HG03575 (cell line): ENCODE data around the gene NUTM2F.
"Not testable (repeated sequence)": the region's sequence is repeated elsewhere in the genome, so short reads cannot be mapped to it uniquely, and the experiment has no call there.

Experiments used
- ATAC-seq: cut with Tn5 transposase; IDR thresholded peaks from one replicate; pipeline ENCODE4 v1.9.1; 2021; ENCODE audit not compliant: unreplicated experiment, insufficient number of reproducible peaks, low FRiP score; ENCODE audit errors: extremely low read depth

NUTM2F gene

GRCh38 chr9:94328544-94328943 is at the start of gene NUTM2F:
Gene NUTM2F, minus strand, starts transcription at chr9:94328644. Its CDS starts 21 bp downstream, at chr9:94328623.
- ATAC-seq: not testable (repeated sequence)

GRCh38 chr9:94375197-94375596 is 46.8 kb upstream of the NUTM2F start:
- not testable (repeated sequence) for ATAC-seq

GRCh38 chr9:94374176-94375056 is 46.0 kb upstream of the NUTM2F start:
- ATAC-seq: peak; percentile 43

GRCh38 chr9:94373779-94374175 is 45.3 kb upstream of the NUTM2F start:
- not testable (repeated sequence) for ATAC-seq

DNA sequence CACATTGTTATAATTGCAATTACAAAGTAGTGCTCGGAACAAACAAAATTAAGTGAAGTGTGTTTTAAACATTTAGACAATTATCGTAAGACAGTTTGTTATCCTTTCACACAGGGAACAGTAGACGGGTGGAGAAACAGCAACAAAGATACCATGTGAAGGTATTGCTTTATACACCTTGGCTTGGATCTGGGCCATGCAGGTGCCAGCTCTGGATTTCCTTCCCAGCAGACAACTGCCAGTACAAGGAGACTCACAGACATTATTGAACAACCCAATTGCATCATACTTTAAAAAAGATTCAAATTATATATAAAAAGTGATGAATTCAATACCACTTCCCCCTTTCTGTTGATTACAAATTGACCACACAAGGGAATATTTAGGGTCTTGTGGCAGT is 41.8 kb upstream of the NUTM2F start:
- not testable (repeated sequence) for ATAC-seq

DNA sequence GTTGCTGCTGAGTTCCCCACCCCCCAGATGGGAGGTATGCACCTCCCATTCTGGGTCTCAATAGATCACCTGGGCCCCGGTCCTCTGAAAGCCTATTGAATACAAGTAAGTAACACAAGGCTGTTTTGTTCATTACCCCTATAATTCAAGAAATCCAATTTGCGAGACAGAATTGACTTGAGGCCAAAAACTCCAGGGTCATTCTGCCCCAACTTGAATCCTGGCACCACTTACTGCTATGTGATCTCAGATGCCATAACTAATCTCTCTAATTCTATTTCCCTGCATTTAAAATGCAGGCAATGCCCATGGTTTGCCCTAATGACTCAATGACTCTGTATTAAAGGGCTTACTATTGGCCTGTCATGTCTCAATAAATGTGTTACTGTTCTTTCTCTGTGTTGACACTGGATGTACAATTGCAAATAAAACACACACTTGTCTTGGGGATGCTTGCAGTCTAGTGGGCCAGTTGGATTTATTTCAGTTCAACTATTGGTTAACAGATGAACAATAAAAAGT is 35.7 kb upstream of the NUTM2F start:
- ATAC-seq: not testable (repeated sequence)

DNA sequence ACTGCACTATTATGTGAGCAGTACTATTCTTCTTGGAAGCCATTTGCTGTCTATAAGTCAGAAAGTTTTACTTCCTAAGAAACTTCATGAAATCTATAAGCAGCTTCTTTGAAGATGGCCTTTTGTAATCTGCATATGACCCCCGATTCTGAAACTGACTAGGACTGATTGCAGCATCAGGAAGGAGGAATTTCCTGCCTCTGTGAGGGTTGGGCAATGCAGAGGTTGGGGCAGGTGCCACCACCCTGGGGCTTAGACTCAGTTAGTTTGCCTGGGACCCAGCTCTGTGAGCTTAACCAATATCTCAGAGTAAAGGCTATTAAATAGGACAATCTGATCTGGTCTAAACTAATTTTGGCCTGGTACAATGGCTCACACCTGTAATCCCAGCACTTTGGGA is 28.7 kb upstream of the NUTM2F start:
- ATAC-seq: not testable (repeated sequence)

- ATAC-seq: not testable (repeated sequence)
These were observed 23.7 kb upstream of the NUTM2F start for GRCh38 chr9:94351901-94352723.

GRCh38 chr9:94348754-94349153 is 20.3 kb upstream of the NUTM2F start:
- ATAC-seq: not testable (repeated sequence)

DNA sequence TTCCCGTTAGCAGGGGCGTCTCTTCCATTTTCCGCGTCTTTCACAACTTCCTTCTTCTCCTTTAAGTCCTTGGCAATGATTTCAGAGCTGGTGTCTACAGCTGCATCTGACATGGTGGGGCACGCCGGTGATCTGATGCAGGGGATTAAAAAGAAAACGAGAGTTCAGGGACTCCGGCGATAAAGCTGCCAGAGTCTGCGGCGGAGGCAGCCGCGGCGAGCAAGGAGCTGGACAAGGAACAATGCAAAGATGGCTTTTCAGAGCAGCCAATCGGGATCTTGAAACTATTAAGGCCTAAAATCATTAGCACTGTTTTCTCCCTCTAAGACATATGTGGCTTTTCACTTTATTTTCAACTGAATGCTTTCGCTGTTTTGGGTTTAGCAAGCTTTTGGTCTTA is 19.0 kb upstream of the NUTM2F start:
- ATAC-seq: not testable (repeated sequence)

GRCh38 chr9:94341703-94342102 is 13.3 kb upstream of the NUTM2F start:
- not testable (repeated sequence) for ATAC-seq

DNA sequence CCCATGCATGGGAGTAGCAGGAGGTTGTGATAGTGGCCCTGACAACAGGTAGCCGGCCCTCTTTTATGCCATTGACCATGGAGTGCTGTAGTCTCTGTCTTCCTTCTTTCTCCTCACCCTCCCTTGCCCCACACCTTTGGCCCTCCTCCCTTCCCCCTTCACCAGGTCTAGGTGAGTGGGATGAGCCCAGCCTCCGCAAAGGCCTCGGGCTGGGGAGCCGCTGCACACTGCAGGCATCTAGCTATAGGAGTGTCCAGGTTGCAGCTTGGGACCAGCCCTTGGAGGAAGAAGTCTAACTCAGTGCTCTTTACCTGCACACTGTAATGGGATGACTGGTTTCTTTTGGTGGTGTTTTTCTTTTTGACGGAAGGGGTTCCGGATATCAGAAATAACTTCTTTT is 12.3 kb upstream of the NUTM2F start:
- not testable (repeated sequence) for ATAC-seq

- ATAC-seq: not testable (repeated sequence)
These were observed 11.2 kb upstream of the NUTM2F start for GRCh38 chr9:94339657-94340056.

GRCh38 chr9:94338723-94339122 is 10.3 kb upstream of the NUTM2F start:
- ATAC-seq: not testable (repeated sequence)

DNA sequence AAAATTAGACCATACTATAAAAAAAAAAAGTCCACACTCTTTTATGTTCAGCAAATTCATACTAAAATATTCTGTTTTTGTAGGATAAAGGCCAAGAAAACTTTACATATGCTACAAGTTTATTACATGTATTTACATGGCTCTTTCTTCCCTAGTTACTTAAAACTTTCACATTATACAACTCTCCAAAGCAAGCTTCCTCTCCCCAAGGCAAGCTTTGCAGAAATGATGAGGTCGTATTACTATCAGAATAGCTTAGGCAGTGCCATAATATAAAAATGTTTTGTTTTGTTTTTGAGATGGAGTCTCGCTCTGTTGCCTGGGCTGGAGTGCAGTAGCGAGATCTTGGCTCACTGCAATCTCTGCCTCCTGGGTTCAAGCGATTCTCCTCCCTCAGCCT is 8.0 kb upstream of the NUTM2F start:
- not testable (repeated sequence) for ATAC-seq

- not testable (repeated sequence) for ATAC-seq
These were observed 2.9 kb downstream of the NUTM2F start for GRCh38 chr9:94325583-94325982.

DNA sequence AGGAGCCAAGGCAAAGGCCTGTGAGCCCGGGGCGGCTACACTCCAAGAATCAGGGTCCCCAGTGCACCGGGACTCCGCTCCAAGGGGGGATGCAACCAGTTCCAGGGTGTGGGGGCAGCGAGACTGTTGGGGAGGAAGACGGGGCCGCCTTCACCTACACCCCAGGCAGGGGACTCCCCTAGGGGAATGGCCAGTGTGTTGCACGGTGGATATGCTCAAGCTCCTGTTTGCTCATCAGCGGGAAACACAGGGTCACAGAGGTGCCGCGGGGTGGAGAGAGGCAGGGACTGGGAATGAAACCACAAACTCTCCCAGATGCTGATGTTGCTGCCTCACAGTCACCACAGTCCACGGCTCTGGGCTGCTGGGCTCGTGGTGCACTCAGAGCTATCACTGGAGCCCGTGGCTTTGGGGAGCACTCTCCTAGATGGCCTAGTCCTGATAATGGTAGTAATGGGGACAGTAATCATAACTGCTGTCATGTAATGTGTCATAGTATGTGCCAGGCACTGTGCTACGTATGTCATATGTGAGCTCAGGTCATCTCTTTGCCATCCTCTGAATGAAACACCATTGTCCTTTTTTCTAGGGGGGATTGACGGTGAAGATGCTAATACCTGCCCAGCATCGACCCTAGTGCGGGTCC is 5.2 kb downstream of the NUTM2F start:
- not testable (repeated sequence) for ATAC-seq

GRCh38 chr9:94322342-94322940 is 6.0 kb downstream of the NUTM2F start:
- ATAC-seq: not testable (repeated sequence)
